Activated naive CD4-positive, alpha-beta T cell treated with Interleukin-2 at 50 U/mL for 16 hours (primary cell): ENCODE data around the gene UGT1A8.
"Not testable (repeated sequence)": the region's sequence is repeated elsewhere in the genome, so short reads cannot be mapped to it uniquely, and the experiment has no call there.

Source experiments
- DNase-seq: peaks from one replicate; pipeline ENCODE4 v3.0.0-alpha.2; 2020

The UGT1A8 gene

DNA sequence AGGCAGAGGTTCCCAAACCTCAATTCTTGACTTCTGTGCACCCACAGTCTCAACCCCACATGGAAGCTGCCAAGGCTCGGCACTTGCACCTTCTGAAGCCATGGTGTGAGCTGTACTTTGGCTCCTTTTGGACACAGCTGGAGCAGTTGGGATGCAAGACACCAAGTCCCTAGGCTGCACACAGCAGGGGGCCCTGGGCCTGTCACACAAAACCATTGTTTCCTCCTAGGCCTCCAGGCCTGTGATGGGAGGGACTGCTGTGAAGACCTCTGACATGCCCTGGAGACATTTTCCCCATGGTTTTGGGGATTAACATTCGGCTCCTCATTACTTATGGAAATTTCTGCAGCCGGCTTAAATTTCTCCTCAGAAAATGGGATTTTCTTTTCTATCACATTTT, 28.6 kb downstream of the UGT1A8 start:
- DNase-seq = not testable (repeated sequence)

DNA sequence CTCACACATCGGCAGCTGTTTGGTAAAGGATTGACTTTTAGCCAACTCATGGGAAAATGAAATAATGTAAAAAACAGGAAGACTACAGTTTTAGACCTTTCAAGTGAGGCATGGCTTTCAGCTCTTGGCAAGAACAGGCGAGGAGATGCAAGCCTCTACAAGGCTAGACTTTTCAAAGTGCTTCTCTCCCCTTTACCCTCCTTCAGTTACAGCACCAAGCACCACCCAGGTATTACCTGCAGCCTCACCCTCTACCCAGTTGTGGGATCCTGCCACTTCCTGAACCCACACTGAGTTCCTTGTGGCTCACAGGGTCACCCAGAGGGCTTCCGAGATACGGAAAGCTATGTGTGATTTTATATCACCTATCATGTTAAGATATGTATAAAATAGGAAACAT, 33.5 kb downstream of the UGT1A8 start:
- no peak for DNase-seq

DNA sequence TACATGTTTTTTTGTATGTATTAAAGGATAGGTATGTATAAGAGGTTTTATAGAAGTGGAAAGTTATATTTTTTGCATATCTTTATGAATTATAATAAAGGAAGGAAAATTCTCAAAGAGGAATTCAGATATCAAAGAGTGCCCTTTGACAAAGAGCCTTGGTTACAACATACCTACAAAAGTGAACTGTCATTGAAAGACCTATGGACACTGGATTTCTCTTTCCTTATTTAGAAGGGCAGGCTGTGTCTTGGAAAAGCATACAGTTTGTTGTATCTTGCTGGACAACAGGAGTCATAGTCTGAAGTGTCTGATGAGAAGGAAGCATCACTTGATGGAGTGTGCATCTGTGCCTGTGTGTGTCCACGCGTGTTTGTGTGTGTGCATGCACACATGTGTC, 34.0 kb downstream of the UGT1A8 start:
- no peak for DNase-seq

DNA sequence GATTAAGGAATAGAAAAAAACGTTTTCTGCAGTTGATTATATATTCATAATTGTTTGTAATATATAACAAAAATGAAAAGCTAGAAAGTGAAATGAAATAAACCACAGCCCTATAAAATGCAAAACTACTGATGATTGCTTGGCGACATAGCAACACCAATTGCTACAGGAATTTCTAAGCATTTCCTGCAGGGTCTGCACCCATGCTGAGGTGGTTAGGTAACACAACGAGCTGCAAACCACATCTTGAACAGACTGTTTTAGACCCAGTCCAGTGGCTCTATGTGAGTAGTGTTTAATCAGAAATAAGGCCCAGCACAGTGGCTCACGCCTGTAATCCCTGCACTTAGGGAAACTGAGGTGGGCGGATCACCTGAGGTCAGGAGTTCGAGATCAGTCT, 37.1 kb downstream of the UGT1A8 start:
- no peak for DNase-seq

DNA sequence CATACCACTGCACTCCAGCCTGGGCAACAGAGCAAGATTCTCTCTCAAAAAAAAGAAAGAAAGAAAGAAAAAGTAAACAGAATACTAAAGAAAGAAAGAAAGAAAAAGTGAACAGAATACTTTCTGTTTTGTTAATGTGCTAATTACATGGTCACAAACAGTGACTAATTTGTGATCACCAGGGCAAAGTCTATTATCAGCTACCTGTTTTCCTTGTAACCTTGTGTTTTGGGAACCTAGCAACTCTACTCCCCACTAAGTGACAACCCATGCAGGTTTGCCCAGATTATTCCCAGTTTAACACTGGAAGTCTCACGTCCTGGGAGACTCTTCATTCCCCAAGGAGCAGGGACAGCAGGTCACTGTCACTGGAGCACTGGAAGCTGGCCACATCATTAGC, 37.6 kb downstream of the UGT1A8 start:
- no peak for DNase-seq

DNA sequence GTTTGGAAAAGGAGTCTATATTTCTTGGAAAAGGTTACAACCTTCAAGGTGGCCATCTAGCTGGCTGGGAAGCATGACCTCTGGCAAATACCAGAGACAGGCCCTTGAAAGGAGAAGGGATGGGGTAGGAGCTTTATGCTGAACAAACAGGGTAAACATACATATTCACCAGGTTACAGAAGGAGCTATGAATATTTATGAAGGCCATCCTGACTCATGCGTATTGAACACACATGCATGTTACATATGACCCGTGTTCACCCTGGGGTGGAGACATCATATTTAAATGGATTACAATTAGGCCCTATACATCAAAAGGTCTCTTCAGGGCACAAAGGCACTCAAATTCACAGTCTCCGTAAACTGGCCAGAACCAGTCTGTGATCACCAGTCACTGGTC, 38.5 kb downstream of the UGT1A8 start:
- DNase-seq = not testable (repeated sequence)

DNA sequence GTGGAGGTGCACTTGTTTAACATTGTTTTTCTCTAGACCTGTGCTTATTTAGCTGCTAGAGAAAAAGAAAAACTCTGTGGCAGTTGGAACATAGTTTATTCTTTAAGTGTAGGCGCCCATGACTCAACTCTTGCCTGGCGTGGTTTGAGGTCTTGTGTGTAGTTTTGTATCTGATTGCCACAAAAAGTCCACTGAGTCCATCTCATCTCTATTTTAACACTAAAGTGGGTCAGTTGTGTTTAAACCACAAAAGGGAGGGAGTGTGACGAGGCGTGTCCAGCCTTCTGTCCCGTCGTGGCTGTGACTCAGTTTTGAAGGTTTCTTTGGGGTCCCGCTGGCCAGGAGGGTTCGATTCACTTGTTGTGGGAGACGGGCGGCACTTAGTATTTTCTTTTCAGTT, 39.0 kb downstream of the UGT1A8 start:
- DNase-seq = no peak

DNA sequence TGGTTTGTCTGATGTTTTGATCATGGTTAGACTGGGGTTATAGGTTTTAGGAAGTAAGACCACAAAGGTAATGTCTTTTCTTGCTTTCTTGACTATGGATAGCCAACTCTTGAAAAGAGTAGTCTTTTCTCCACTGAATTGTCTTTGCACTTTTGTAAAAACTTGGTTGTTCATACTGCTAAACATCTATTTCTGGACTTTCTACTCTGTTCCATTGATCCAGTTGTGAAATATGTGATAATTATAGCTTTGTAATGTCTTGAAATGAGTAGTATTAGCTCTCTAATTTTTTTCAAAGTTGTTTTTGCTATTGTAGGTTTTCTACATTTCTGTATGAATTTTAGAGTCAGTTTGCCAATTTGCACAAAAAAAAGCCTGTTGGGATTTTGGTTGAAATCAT, 41.2 kb downstream of the UGT1A8 start:
- no peak for DNase-seq

DNA sequence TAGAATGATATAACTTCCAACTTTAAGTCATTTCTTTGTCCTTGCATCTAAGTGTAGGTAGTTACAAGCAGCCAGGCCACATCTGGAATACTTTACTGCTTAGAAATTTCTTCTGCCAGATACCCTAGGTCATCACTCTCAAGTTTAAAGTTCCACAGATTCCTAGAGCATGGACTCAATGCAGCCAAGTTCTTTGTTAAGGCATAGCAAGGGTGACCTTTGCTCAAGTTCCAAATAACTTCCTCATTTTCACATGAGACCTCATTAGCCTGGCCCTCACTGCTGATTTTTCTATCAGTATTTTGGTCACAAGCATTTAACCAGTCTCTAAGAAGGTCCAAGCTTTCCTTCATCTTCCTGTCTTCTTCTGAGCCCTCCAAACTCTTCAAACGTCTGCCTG, 46.5 kb downstream of the UGT1A8 start:
- no peak for DNase-seq

DNA sequence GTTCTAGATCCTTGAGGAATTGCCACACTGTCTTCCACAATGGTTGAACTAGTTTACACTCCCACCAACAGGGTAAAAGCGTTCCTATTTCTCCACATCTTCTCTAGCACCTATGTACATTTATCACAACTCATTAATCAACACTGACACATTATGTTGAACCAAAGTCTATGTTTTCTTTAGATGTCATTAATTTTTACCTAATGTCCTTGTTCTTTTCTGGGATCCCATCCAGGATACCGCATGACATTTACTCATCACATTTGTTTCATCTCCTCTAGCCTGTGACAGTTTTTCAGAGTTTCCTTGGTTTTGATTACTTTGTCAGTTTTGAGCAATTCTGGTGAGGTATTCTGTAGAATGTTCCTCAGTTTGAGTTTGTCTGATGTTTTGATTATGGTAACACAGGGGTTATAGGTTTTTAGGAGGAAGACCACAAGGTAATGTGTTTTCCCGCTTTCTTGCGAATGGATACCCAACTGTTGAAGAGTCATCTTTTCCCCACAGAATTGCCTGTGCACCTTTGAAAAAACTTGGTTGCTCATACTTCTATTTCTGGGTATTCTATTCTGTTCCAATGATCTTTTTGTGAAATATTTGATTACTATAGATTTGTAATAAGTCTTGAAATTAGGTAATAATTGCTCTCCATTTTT, 51.3 kb downstream of the UGT1A8 start:
- no peak for DNase-seq

DNA sequence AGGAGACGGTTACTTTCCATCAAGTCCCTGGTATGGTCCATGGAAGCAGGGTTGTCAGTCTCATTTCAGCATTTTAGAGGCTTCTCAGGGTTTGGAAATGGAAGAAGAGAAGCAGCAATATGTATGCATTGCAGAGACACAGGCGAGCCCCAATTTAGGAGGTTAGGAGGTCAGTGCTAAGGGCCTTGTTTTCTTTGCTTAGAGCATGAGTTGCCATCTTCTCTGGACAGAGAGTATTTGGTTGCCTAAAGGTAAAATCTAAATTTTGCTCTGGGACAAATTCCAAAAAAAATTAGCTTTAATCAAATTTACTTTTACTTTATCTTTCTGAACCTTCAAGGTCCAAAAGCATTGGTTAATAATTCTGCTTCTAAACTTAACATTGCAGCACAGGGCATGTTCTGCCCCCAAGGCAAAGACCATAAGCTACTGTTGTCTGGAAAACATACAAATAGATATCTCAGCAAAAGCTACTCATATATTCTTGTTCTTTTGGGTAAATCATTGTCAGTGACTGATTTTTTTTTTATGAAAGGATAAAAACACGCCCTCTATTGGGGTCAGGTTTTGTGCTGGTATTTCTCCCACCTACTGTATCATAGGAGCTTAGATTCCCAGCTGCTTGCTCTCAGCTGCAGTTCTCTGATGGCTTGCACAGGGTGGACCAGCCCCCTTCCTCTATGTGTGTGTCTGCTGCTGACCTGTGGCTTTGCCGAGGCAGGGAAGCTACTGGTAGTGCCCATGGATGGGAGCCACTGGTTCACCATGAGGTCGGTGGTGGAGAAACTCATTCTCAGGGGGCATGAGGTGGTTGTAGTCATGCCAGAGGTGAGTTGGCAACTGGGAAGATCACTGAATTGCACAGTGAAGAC, 54.1 kb downstream of the UGT1A8 start, which contains the start of gene UGT1A9:
Gene UGT1A9, plus strand, starts transcription at position 609 of the 872 bp plus-strand sequence. Its CDS starts 37 bp downstream, at position 646.
- no peak for DNase-seq

DNA sequence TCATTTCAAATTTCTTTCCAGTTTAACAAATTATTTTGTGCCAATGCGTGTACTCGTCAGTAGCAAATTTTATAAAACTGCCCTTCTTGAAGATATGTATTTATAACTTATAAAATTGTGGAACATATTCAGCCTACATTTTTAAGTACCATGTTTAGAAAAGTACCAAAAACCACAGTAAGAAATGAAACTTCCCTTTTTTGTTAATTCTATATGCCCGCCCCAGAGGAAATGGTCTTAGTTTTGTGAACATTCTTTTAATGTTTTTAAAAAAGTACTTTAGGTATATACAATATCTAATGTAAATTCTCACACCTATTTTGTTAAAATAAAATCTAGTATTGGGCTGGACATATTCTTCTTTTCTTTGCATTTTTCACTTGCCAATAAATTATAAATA, 55.5 kb downstream of the UGT1A8 start:
- no peak for DNase-seq

DNA sequence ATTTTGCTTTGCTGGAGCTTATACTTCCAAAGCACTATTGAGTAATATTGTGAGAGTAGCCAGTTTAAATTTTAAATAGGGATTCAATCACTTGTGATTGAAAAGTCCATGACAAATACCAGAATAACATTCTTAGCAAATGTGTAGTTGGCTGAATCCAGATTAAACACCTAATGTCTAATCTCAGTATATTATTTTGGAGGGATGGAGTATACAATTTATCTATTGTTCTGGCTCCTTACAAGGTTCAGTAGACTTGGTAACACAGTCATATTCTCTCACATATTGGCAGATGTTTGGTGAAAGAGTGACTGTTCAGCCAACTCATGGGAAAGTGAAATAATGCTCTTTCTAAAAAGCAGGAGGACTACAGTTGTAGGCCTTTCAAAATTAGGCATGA, 56.5 kb downstream of the UGT1A8 start:
- DNase-seq = no peak

DNA sequence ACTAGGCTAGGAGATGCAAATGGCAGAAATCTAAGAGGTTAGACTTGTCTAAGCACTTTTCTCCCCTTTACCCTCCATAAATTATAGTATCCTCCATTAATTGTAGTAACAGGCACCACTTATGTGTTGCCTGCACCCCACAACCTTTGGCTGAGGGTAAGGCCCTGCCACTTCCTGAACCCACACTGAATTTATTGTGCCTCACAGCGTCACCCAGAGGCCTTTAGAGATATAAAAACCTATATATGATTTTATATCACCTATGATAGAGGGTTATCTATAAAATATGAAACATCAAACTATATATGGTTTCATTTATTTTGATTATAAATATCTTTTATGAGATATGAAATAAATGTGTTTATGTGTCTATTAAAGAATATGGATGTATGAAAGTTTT, 56.9 kb downstream of the UGT1A8 start:
- DNase-seq = no peak

DNA sequence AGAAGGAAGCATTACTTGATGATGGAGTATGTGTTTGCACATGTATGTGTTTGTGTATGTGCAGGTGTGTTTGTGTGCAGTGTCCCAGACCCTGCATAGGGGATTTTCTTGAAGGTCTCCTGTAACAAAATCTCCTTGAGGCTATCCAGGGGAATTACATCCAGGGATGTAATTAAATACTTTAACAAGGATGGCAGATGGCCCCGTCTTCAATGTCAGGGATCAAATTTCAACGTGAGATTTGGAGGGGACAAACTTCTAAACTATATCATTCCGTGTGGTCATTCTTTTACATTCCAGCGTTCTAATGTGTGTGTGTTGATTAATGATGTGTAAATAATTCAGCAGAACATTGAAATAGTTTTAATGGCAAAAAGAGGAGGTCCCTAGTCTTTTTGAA, 57.6 kb downstream of the UGT1A8 start:
- no peak for DNase-seq

DNA sequence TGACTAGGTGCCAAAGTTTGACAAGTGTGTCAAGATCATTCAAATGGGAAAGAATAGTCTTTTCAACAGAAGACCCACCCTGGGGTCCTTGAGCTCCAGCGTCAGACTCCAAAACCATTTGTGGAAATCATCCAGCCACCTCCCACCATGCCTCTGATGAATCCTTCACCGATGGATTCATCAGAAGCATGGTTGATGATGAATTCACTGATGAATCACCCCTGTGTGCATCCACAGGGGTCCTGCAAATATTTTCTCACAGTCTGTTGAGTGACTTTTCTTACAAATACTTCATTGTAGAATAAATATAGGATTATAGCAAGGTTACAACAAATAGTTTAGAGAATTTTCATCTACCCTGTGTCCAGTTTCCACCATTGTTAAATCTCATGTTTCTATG, 58.6 kb downstream of the UGT1A8 start:
- DNase-seq = no peak

DNA sequence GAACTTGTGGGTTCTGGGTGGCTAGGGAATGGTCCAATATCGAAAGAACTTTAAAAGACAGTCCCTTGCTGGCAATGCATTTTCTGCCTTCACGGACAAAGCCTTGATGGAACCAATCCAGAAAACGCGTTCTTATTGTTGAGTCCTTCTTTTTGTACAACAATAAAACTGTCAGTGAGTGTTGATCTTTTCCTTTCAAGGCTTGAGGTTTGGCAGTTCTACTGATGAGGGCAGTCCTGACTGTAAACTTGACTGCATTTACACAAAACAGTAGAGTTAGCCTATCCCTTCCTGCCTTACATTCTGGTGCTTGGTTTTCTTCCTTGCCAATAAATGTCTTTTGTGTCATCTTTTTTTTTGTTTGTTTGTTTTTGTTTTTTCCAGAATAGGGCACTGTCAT, 61.8 kb downstream of the UGT1A8 start:
- no peak for DNase-seq

DNA sequence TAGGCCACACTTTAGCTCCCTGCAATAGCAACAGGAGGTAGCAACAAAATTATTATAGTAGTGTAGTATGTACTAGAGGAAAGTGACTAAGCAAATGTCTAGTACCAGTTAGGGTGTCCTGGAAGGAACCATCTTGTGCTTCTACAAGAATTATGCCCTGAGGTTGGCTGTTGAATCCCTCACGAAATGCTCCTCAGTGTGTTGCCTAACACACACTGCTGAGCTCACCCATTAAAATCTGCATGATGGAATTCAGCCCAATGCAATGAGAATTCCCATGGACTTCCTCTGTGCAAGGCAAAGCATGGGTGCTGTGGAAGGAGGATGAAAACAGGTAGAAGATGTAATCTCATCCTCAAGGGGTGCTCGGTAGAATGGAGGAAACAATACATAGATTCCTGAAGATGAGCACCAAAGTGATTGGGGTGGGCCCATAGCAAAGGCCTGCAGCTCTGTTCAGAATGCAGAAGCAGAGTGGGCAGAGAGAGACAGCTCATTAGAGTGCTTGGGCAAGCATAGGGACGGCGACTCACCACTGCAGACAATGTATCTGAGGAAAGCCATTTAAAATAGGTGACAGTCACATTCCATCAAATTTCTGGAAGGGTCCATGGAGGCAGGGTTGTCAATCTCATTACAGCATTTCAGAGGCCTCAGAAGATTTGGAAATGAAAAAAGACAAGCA, 63.1 kb downstream of the UGT1A8 start:
- DNase-seq = no peak

DNA sequence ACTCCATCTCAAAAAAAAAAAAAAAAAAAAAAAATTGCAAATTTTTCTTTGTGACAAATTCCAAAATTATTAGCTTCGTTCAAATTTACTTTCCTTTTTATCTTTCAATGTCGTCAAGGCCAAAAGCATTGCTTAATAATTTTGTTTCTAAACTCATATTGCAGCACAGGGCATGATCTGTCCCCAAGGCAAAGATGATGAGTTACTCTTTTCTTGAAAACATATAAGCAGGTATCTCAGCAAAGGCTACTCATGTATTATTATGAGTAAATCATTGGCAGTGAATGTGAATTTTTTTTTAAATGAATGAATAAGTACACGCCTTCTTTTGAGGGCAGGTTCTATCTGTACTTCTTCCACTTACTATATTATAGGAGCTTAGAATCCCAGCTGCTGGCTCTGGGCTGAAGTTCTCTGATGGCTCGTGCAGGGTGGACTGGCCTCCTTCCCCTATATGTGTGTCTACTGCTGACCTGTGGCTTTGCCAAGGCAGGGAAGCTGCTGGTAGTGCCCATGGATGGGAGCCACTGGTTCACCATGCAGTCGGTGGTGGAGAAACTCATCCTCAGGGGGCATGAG, 64.2 kb downstream of the UGT1A8 start, which contains the start of gene UGT1A7:
Gene UGT1A7, plus strand, starts transcription at position 381 of the 579 bp plus-strand sequence. Its CDS starts 37 bp downstream, at position 418.
- no peak for DNase-seq

DNA sequence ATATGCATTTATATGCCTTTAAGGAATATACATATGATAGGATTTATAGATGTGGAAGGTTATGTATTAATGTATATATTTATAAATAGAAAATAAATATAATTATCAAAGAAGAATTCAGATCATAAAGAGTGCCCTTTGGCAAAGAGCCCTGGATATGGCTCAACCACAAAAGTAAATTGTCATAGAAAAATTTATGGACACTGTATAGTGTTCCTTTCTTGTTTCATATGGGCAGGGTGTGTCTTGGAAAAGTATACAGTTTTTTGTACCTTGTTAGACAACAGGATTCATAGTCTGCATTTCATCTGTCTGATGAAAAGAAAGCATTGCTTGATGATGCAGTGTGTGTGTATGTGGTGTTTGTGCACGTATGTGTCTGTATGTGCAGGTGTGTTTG, 67.2 kb downstream of the UGT1A8 start:
- no peak for DNase-seq

DNA sequence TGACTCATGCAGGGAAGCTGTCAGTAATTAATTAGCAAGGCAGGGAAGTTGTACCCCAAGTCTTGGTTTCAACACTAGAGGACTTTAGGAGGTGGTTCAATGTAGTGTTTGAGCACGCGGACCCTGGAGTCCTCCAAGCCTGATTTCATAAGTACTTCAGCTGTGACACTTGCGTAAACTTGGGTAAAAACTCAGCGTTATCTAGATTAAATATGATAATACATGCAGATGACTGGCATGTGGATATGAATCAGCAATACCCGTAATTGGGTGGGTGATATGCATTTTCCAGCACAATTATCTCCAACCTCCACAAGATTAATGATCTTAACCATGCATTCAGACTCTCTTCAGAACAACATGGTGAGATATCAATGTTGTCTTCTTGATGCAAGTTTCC, 69.5 kb downstream of the UGT1A8 start:
- no peak for DNase-seq

DNA sequence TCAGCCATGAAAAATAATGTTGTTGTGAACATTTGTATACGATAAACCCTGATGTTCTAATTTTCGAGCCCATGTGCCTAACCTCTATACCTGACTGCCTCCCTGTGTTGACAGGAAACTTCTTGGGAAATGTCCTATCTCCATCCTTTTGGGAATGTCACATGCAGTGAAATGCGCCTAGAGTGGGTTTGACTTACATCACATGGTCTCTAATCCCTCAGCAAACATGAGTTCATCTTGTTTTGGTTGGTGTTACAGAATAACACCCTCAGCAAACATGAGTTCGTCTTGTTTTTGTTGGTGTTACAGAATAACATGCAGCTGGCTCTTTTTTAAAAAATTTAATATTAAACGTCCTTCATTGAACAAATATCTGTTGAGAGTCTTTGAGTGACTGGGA, 70.9 kb downstream of the UGT1A8 start:
- DNase-seq = no peak

DNA sequence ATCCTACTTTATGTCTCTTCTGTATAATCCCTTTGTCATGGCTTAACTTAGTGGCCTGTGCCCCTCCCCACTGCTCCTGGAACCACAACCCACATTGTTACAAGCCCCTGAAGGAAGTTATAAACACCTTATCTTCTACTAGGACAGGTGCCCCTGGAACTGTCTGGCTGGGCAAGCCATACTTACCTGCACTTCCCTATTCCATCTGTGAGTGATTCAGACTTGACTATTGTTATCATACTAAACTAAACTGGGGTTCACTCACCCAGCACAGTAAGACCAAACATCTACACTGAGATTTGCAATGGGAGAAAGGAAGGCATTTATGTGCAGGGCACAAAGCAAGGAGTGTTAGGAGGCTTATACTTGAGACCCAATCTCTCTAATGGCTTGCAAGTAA, 71.6 kb downstream of the UGT1A8 start:
- no peak for DNase-seq
